SU-DHL-6 (cell line): ENCODE results near the gene ZNF276.

ENCODE experiments used
- H2AFZ ChIP-seq: fragments of 200-600 bp; sonication (generic); 2 replicates; pipeline ENCODE4 v1.6.1; 2014; ENCODE audit warnings: low read depth, mild to moderate bottlenecking, moderate library complexity, mixed read lengths, antibody characterized with exemption, low read length; ENCODE audit not compliant: severe bottlenecking
- H3F3A ChIP-seq: fragments of 200-600 bp; shearing (Covaris generic); 2 replicates; pipeline ENCODE4 v1.6.0; 2016; ENCODE audit warnings: antibody characterized with exemption, mild to moderate bottlenecking; ENCODE audit not compliant: insufficient read depth
- H3K27ac ChIP-seq: fragments of 200-600 bp; sonication (generic); 2 replicates; pipeline ENCODE4 v1.5.1; 2016; ENCODE audit warnings: low read depth, mild to moderate bottlenecking, low read length, moderate library complexity, mixed read lengths
- H3K27me3 ChIP-seq: fragments of 200-600 bp; sonication (generic), shearing (Covaris generic); 2 replicates; pipeline ENCODE4 v1.6.0; 2014; ENCODE audit warnings: mild to moderate bottlenecking, low read length
- H3K36me3 ChIP-seq: fragments of 200-600 bp; sonication (generic); 2 replicates; pipeline ENCODE4 v1.6.1; 2014; ENCODE audit warnings: mild to moderate bottlenecking, low read length, mixed read lengths
- H3K4me2 ChIP-seq: fragments of 300-600, 200-600 bp; shearing (Covaris generic), sonication (generic); 2 replicates; pipeline ENCODE4 v1.6.0; 2014; ENCODE audit warnings: low read length, low read depth, mild to moderate bottlenecking; ENCODE audit not compliant: poor library complexity, severe bottlenecking
- H3K4me3 ChIP-seq: fragments of 200-600 bp; sonication (generic); 2 replicates; pipeline ENCODE4 v1.5.1; 2014; ENCODE audit warnings: antibody characterized with exemption, low read length, mild to moderate bottlenecking, mixed read lengths; ENCODE audit not compliant: insufficient read depth, poor library complexity, severe bottlenecking
- H3K79me2 ChIP-seq: fragments of 200-600 bp; sonication (generic); 2 replicates; pipeline ENCODE4 v1.6.1; 2014; ENCODE audit warnings: mild to moderate bottlenecking, low read length, moderate library complexity; ENCODE audit not compliant: insufficient read depth
- H3K9ac ChIP-seq: fragments of 200-600 bp; sonication (generic); 2 replicates; pipeline ENCODE4 v1.7.0; 2014; ENCODE audit warnings: mild to moderate bottlenecking, low read length
- H3K9me2 ChIP-seq: fragments of 200-600 bp; sonication (generic); replicated peaks from 2 replicates; pipeline ENCODE4 v1.6.1; 2014; ENCODE audit warnings: low read length; ENCODE audit not compliant: insufficient read depth
- H3K9me3 ChIP-seq: fragments of 200-600 bp; sonication (generic); 2 replicates; pipeline ENCODE4 v1.6.1; 2014; ENCODE audit warnings: low read length, mixed read lengths; ENCODE audit not compliant: insufficient read depth
- H4K20me1 ChIP-seq: fragments of 200-600 bp; sonication (generic); 2 replicates; pipeline ENCODE4 v1.6.1; 2014; ENCODE audit warnings: low read depth, mild to moderate bottlenecking, antibody characterized with exemption, low read length, moderate library complexity, mixed read lengths
- CTCF ChIP-seq: fragments of 200-600 bp; sonication (generic); IDR thresholded peaks from one replicate; pipeline ENCODE4 v1.5.1; 2017; ENCODE audit warnings: antibody characterized with exemption, mild to moderate bottlenecking, low read length, moderate library complexity; ENCODE audit not compliant: insufficient read depth, poor library complexity, severe bottlenecking
- EZH2phosphoT487 ChIP-seq: fragments of 200-600 bp; sonication (generic), shearing (Covaris generic); conservative IDR thresholded peaks from 2 replicates; pipeline ENCODE4 v1.6.1; 2018; ENCODE audit warnings: mild to moderate bottlenecking, antibody characterized with exemption, low read length, moderate library complexity, mixed read lengths

The ZNF276 gene

GRCh38 chr16:89700649-89701424 is 20.5 kb upstream of the ZNF276 start:
- Histone ChIP-seq H4K20me1 (no peaks in the 10 kb centered on the region; the same call in 1 of the 2 replicates), H3K36me3 (no peaks in the 10 kb centered on the region), H3K79me2 (no peaks in the 10 kb centered on the region), H3F3A (no peaks in the 10 kb centered on the region), H3K9ac (peak overlapping the region; percentile 65), H3K27me3 (no peaks in the 10 kb centered on the region), H2AFZ (peak overlapping the region; percentile 46), H3K9me2 (no peaks in the 10 kb centered on the region), H3K4me2 (peak overlapping the region; percentile 52), H3K9me3 (no peaks in the 10 kb centered on the region), H3K4me3 (peak overlapping the region; percentile 57), H3K27ac (peak overlapping the region; percentile 57)
- no peak for TF ChIP-seq CTCF
- no peak for TF ChIP-seq EZH2phosphoT487

GRCh38 chr16:89701425-89702406 is 19.6 kb upstream of the ZNF276 start, which contains the start of gene SPATA2L:
SPATA2L (minus strand) TSS chr16:89701705; CDS start chr16:89701232, 473 bp downstream.
- no peaks in the 10 kb centered on the region for H3K36me3 ChIP-seq
- no peaks in the 10 kb centered on the region for H3K9me3 ChIP-seq
- H3K27ac ChIP-seq = peak within 1 kb of the TSS; percentile 57
- H3K9ac ChIP-seq = peak within 1 kb of the TSS; percentile 65
- no peaks in the 10 kb centered on the region for H3K27me3 ChIP-seq
- H3K9me2 ChIP-seq = no peaks in the 10 kb centered on the region
- H3K4me2 ChIP-seq = peak within 1 kb of the TSS; percentile 52
- H3K4me3 ChIP-seq = peak within 1 kb of the TSS; percentile 57
- no peaks in the 10 kb centered on the region; the same call in 1 of the 2 replicates for H4K20me1 ChIP-seq
- peak within 1 kb of the TSS; percentile 46 for H2AFZ ChIP-seq
- H3F3A ChIP-seq = no peaks in the 10 kb centered on the region
- TF ChIP-seq EZH2phosphoT487 (no peak), CTCF (no peak)
- no peaks in the 10 kb centered on the region for H3K79me2 ChIP-seq

- no peak overlapping the region for H3K4me3 ChIP-seq
- no peaks in the 10 kb centered on the region for H3K27me3 ChIP-seq
- no peaks in the 10 kb centered on the region for H3K36me3 ChIP-seq
- no peaks in the 10 kb centered on the region for H3K9me2 ChIP-seq
- no peaks in the 10 kb centered on the region for H3K9me3 ChIP-seq
- H3K27ac ChIP-seq = no peak overlapping the region
- H4K20me1 ChIP-seq = no peaks in the 10 kb centered on the region; the same call in 1 of the 2 replicates
- H3K79me2 ChIP-seq = no peaks in the 10 kb centered on the region
- no peak overlapping the region for H3K9ac ChIP-seq
- no peak overlapping the region for H2AFZ ChIP-seq
- H3F3A ChIP-seq = no peaks in the 10 kb centered on the region
- TF ChIP-seq EZH2phosphoT487 (no peak), CTCF (no peak)
- H3K4me2 ChIP-seq = no peak overlapping the region
Observed at GRCh38 chr16:89704281-89704680, 17.1 kb upstream of the ZNF276 start.
